ENCODE measurements around the gene NR1H3.
"Not testable (repeated sequence)": the region's sequence is repeated elsewhere in the genome, so short reads cannot be mapped to it uniquely, and the experiment has no call there.

NR1H3 gene

GRCh38 chr11:47257517-47258316 lies at the start of gene NR1H3:
TSS of gene NR1H3 (plus strand) at chr11:47257996. CDS start at chr11:47259217, 1,221 bp downstream.
- no peak for DNase-seq

GRCh38 chr11:47208008-47208552 lies 49.7 kb upstream of the NR1H3 start:
- DNase-seq, result not testable (repeated sequence)

DNA sequence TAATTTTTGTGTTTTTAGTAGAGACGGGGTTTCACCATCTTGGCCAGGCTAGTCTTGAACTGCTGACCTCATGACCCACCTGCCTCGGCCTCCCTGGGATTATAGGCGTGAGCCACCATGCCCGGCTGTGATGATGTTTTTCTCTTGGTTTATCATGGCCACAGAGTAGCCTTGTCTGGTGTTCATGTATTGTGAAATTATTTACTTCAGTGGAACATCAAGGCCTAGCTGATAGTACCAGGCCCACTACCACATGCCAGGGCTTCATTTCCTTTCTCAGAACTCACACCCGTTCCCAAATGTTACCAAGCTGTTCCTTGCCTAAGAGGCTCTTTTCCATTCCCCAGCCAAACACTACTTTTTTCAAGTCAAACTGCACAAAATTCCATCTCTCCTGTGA lies 49.2 kb upstream of the NR1H3 start:
- no peak for DNase-seq

- DNase-seq, result no peak
Observed at GRCh38 chr11:47212938-47213337, 44.9 kb upstream of the NR1H3 start.

DNA sequence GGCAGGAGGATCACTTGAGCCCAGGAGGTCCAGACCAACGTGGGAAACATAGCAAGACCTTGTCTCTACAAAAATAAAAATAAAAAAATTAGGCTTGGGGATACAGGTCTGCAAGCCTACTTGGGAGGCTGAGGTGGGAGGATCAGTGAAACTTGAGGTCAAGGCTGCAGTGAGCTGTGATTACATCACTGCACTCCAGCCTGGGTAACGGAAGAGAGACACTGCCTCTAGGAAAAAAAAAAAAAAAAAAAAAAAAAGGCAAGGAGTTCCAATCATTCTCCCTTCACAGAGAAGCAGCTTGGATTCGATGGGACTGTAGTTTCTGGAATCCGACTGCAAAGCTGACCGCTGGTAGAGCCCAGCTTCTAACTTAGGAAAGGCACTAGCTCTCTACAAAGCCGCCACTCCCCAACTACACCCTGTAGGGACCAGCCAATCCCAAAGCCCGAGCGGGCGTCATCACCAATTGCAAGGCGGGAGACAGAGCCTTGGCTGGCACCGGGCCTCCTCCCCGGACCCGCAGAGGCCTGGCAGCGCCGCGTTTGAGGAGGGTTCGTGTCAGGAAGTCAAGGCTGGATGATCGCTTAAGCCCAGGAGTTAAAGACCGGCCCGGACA lies 43.7 kb upstream of the NR1H3 start:
- peak; percentile 87 for DNase-seq

DNA sequence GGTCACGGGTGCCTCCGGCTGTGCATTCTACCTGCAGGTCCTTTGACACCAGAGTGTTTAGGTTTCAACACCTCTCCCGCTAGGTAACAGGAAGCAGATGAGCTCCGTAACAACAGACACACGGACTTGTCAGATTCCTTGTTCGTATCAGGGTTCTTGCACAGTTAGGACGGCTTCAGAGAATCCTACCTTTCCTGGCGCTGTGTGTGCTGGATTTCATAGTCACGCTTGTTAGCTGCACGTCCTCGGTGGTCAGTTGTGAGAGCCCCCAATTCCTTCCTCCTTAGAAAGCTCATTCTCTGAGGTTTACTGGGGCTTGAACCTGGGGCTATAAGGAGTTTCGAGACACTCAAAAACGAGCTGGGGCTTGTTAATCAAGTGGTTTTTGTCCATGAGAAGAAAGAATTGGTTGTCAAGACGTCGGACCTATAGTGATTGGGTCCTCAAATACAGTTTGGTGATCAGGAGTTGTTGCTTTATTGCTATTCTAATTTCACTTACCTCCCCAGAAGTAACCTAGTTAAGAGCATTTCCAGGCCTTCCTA lies 42.4 kb upstream of the NR1H3 start:
- no peak for DNase-seq

- DNase-seq, result no peak
Observed at GRCh38 chr11:47216121-47216798, 41.5 kb upstream of the NR1H3 start.

- no peak for DNase-seq
Observed at GRCh38 chr11:47220401-47220821, 37.4 kb upstream of the NR1H3 start.

DNA sequence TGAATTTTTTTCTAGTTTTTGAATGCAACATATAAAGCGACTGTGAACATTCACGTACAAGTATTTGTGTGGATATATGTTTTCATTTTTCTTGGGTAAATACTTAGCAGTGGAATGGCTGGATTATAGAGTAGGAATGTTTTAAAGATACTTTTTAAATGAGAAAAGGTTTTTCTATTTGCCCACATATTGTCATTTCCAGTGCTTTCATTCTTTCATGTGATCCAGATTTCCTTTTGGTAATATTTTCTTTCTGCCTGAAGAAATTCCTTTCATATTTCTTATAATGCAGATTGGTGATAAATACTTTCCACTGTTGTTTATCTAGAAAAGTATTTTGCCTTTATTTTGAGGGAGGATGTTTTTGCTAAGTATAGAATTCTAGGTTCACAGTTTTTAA lies 35.1 kb upstream of the NR1H3 start:
- DNase-seq, result no peak

GRCh38 chr11:47225552-47226400 lies 32.0 kb upstream of the NR1H3 start:
- no peak for DNase-seq

DNA sequence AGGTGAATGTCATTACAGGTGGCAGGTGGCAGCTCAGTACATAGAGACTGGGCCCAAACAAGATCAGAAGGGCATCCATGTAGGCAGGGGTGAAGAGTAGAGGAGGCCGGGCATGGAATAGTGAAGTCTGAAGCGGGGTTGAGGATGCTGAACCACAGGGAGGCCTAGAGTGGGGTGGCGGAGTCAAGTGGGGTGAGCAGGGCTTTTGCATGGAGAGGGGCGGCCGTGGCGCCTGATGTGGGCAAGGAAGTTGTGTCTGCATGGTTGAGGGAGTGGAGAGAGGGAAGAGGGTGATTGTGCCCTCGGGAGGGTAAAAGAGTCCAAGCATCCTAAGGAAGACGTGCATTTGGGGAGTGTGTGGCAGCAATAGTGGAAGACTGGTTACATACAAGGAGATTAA lies 28.6 kb upstream of the NR1H3 start:
- DNase-seq, result no peak

- DNase-seq, result no peak
Observed at GRCh38 chr11:47233051-47233450, 24.7 kb upstream of the NR1H3 start.

DNA sequence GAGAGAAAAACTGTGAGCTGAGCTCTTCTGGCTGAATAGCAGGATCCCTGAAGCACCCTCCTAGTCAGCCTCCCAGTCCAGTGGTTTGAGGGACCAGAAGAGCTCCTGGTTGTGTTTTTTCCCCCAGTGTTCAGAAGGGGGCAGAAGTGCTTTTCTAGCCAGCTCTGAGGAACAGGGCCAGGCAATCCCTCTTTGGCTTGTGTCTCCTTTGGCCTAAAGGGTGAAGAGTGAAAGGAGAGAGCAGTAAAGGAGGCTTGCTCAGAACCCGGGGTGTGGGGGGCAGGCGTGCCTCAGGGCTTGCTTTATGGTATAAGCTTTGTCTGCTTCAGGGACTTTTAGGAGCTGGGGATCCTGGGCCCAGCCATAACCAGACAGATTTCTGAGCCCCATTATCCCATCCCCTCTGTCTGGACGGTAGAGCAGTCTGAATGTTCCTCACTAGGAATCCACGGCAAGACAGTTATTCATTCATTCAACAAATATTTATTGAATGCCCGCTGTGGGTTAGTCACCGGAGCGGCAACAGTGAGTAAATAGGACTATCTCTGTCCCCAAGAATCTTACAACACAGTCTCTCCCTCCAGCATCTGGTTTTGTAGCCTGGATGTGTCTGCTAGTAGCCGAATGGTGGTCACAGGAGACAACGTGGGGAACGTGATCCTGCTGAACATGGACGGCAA lies 23.7 kb upstream of the NR1H3 start:
- no peak for DNase-seq

DNA sequence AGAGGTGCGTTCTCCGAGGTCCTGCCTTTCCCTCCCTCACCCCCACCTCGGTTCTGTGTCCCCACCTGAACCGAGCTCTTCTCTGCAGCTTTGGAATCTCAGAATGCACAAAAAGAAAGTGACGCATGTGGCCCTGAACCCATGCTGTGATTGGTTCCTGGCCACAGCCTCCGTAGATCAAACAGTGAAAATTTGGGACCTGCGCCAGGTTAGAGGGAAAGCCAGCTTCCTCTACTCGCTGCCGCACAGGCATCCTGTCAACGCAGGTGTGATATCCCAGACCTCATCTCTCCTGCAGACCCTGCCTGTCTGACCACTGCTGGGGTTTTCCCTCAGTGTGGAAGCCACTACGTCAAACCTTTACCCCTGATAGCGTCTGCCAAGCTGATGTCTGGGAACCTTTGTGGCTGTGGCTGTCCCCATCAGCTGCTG lies 23.1 kb upstream of the NR1H3 start:
- DNase-seq, result no peak

DNA sequence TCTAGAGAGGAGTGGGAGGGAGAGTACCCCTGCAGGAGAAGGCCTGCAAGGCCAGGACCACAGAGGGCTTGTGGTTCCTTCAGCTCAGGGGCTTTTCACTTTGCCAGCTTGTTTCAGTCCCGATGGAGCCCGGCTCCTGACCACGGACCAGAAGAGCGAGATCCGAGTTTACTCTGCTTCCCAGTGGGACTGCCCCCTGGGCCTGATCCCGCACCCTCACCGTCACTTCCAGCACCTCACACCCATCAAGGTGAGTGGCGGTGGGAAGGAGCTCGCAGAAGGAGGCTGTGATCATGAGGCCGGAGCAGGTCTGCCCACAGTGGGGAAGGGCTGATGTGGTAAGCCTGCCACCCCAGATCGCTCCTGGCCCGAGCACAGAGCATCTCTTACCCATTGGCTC lies 22.6 kb upstream of the NR1H3 start:
- no peak for DNase-seq

GRCh38 chr11:47236482-47236881 lies 21.3 kb upstream of the NR1H3 start:
- DNase-seq, result no peak

- DNase-seq, result no peak
Observed at GRCh38 chr11:47239852-47240251, 17.9 kb upstream of the NR1H3 start.

- DNase-seq, result no peak
Observed at GRCh38 chr11:47241841-47242301, 15.9 kb upstream of the NR1H3 start.

- no peak for DNase-seq
Observed at GRCh38 chr11:47242596-47243192, 15.1 kb upstream of the NR1H3 start.

- no peak for DNase-seq
Observed at GRCh38 chr11:47243454-47243853, 14.3 kb upstream of the NR1H3 start.

Measured in NCI-H1436 (cell line).